Hematopoietic multipotent progenitor cell (in vitro differentiated cells): ENCODE measurements around the gene RCOR2. TPM values are rescaled to one million over a fixed set of nuclear protein-coding genes. Genes with fewer than 3 reads are reported as not detected.

Experiments used
- small RNA-seq: library from RNA; depleted of rRNA; stranded (forward); fragments of <200 nt; gene quantifications from one replicate; pipeline ENCODE3, GENCODE V24; 2012
- total RNA-seq: library from RNA; depleted of rRNA; stranded (reverse); fragments of >200 nt; gene quantifications from one replicate; pipeline ENCODE4 v1.2.3, GENCODE V29; 2012

RCOR2 gene
- total RNA-seq, 1 donor, result 0.54 TPM

Small RNAs within 50 kb of the gene (small RNA-seq; reads per million reads assigned to genes)
- gene RNU6-1306P, result not detected

Other genes with a start within 250 kb of the RCOR2 start
- gene ATL3, start 245.8 kb downstream of the RCOR2 start, total RNA-seq, result 35.3 TPM
- 43.9 TPM for gene RTN3, start 235.7 kb downstream of the RCOR2 start, total RNA-seq
- gene ZFTA, start 148.4 kb downstream of the RCOR2 start, total RNA-seq, result 24.0 TPM
- gene SPINDOC, start 103.7 kb downstream of the RCOR2 start, total RNA-seq, result 21.3 TPM
- 19.4 TPM for gene MARK2, start 78.1 kb downstream of the RCOR2 start, total RNA-seq
- 13.5 TPM for gene NAA40, start 21.8 kb upstream of the RCOR2 start, total RNA-seq
- gene COX8A, start 57.5 kb upstream of the RCOR2 start, total RNA-seq, result 382 TPM
- gene OTUB1, start 69.3 kb upstream of the RCOR2 start, total RNA-seq, result 62.7 TPM
- gene FLRT1, start 118.8 kb upstream of the RCOR2 start, total RNA-seq, result under 0.01 TPM
- 22.4 TPM for gene MACROD1, start 248.9 kb upstream of the RCOR2 start, total RNA-seq